ENCODE measurements around the gene GLIPR1L1.
"Not testable (repeated sequence)": the region's sequence is repeated elsewhere in the genome, so short reads cannot be mapped to it uniquely, and the experiment has no call there.

The GLIPR1L1 gene, protein sequence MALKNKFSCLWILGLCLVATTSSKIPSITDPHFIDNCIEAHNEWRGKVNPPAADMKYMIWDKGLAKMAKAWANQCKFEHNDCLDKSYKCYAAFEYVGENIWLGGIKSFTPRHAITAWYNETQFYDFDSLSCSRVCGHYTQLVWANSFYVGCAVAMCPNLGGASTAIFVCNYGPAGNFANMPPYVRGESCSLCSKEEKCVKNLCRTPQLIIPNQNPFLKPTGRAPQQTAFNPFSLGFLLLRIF

DNA sequence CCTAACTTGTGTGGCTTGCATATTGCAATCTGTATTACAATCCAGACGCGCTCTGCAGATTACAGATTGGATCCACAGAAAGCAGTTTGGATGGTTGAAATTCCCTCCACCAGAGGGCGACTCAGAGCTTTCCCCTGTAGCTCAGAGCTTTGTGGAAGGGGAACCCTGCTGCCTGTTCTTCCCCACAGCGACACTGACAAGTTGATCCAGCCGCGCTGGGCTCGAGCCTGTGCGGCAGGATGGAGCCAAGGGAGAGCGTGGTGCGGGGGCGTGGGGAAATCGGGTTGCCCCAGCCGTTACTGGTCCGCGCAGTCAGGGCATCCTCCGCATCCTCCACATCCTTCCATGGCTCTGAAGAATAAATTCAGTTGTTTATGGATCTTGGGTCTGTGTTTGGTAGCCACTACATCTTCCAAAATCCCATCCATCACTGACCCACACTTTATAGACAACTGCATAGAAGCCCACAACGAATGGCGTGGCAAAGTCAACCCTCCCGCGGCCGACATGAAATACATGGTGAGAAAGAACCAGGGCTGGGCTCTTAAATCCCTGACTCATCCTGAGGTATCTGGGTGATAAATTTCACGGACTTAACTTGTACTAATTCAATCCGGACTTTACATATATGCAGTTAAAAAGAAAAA lies at the start of gene GLIPR1L1:
TSS of gene GLIPR1L1 (plus strand) at position 287 of the 647 bp plus-strand sequence. CDS start at position 346, 59 bp downstream.
- peak; percentile 79 for DNase-seq

DNA sequence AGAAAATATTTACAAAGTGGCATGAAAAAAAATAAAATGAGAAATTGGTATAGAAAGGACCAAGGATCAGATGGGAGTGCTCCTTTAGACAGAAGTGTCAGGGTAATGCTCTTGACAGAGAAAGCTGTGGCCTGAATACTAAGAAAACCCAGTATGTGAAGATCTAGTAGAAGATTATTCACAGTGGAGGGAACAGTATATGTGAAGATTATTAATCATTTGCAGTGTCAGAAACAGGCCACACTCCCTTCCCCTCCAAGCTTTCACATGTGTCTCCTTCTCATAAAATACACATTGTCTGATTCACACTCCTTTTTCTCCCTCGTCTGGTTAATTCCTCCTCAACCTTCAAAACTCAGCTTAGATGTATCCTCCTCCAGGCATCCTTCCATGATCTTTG lies 45.6 kb upstream of the GLIPR1L1 start:
- no peak for DNase-seq

DNA sequence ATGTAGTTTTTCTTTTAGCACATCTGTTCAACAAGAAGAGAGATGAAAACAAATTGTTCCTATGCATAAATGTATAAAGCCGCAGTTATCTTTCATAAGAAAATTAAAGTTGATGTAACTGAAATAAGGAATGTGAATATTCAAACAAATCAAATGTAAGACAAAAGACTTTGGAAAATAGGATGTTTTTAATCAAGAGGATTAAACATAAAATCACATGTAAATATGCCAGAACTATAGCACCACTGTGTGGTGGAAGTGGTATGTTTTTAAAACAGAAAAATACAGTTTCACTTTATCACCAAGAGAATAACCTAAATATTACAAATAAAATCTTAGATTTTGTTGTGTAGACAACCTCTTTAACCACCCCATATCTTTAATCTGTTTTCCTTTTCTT lies 44.7 kb upstream of the GLIPR1L1 start:
- no peak for DNase-seq

DNA sequence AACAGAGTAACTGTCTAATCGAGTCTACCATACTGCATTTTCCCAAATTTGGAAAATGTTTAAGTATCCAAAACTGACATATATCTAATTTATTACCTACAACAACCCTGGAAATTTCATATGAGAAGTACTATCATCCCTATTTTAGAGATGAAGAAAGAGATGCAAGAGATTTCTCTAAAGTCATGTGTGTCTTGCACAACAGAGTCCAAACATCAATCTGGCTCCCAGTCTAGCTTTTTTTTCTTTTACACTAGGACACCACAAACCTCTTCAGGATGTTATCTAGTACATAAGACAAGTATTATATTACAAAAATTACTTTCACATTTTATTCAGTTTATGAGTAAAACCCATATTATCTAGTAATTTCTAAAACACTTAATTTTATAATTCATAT lies 43.5 kb upstream of the GLIPR1L1 start:
- no peak for DNase-seq

DNA sequence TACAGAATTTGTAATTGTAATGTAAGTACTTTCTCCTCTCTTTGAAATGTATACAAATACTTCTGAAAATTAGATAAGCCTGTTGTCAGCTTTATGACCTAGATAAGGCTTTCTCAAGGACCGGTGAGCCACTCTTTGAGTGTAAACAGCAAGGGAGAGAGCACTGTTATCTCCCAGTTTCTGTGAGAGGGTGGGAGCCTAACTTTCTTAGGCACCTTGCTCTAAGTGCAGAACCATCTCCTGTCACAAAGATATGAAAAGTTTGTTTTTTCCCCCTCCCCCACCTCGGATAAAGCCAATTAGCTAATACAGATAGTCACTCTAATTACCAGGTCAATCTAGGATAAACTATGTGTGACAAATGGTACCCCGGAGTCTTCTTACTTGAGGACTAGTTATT lies 40.1 kb upstream of the GLIPR1L1 start:
- no peak for DNase-seq

DNA sequence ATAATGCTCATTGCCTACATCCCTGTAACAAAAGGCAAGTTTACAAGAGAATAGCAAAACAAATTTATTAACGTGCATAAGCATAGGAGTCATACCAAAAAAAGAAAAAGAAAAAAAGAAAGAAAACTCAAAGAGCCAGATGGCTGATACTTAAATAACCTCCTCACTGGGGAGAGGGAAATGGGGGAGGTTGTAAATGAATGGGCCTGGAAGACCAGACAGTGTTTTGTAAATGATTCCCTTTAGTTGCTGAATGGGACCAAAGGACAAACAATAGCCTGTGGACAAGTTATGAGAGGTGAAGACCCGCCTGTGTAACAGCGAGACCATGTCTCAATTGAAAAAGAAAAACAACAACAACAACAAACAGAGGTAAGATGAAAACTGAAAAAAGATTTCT lies 39.7 kb upstream of the GLIPR1L1 start:
- DNase-seq, result no peak

DNA sequence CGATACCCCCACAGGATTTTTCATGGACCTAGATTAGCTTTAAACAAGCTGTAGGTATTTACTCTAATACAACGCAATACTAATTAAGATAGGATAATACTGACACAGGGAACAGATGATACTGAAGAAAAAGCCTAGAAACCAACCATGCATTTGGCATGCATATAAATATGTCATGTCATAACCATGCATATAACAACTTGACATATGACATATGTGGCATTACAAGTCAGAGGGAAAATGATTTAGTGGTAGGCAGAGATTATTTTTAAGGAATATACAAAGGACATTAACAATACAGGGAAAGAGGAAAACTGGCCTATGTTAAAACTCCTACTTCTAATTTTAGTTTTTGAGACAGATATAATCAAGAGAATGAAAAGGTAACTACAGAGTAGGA lies 32.2 kb upstream of the GLIPR1L1 start:
- no peak for DNase-seq

DNA sequence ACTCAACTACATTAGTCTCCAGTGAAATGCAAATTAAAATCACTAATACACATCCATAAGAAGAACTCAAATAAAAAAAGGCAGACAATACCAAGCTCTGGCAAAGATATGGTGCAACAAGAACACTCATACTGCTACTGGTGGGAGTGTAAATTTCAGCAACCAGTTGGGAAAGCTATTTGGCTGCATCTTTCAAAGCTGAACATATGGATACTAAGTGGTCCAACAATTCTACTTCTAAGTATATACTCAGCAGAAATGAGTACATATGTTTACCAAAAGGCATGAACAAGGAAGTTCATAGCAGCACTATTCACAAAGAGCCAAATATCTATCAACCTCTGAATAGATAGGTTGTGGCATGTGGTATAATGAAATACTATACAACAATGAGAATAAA lies 31.7 kb upstream of the GLIPR1L1 start:
- DNase-seq, result no peak

DNA sequence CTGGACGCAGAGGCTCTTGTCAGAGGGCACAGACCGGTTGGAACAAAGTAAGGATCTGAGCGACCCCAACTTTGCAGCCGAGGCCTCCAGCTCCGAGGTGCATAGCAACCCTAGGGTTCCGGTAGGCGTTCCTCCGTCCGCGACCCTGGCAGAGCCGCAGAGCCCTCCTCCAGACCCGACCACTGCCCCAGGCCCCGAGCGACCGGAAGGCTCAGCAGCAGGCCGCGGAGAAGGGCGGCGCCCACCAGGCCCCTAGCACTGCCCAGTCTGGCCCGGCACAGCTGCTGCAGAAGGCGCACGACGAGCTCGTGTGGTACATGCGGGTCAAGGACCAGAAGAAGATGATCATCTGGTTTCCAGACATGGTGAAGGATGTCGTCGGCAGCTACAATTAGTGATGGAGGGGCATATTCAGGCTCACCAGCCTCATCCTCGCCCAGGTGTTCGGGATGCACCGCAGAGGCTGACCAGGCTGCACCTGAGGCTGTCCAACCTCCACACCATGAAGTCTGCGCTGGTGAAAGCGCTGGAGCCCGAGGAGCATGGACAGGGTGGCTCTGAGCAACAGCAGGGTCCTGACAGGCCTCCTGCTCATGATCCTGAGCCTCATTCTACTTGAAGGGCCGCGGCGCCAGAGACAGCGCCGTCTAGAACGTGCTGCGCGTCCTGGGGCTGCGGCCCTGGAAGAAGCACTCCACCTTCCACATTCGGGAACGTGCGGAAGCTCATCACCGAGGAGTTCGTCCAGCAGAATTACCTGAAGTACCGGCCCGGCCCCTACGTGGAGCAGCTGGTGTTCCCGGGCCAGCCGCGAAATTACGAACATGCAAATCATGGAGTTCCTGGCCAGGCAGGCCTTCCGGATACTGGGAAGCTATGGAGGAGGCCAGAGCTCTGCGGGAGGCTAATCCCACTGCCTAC lies 28.8 kb upstream of the GLIPR1L1 start:
- DNase-seq, result no peak

DNA sequence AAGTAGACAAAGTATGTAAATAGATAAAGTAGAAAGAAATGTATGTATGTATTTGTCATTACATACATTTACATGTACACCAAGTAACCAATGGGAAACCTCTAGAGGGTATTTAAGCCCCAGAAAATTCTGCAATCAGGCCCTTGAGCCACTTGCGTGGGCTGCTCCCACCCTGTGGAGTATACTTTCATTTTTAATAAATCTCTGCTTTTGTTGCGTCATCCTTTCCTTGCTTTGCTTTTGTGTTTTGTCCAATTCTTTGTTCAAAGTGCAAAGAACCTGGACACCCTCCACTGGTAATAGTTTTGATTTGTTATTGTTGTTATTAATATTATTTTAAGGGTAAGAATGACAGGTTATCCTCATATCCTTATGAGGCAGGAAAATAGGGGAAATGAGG lies 26.2 kb upstream of the GLIPR1L1 start:
- DNase-seq, result no peak

DNA sequence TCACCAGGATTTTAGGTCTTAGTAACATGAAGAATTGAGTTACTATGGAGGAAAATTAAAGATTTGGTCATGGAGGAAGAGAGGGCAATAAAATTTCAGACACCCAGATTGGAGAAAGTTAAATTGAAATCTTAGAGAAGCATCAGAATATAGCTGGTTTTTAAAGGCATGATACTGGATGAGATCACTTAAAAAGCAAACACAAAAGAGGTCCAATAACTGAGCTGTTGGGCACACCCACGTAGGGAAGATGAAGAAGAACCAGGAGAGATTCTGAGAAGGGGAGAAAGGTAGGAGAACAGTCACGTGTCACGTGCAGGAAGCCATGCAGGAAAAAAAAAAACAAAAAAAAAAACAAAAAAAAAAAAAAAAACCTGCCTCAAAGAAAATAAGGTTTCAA lies 23.1 kb upstream of the GLIPR1L1 start:
- no peak for DNase-seq

DNA sequence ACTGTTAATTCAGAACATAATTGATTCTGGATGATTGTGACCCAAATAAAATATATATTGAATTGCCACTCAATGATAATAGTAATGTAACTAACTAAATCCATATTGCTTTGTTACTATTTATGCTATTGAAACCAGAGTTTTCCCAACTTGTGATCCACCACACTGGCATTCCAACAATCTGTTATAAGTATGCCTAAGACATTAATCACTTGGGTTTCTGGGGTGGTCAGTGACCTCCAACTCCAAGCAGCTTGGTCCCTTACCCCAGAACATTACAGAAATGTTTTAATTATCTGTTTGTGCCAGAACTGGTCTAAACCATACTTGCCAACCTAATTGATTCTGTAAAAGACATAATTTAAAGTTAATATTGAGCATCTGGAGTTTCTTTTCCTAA lies 19.0 kb upstream of the GLIPR1L1 start:
- DNase-seq, result no peak

DNA sequence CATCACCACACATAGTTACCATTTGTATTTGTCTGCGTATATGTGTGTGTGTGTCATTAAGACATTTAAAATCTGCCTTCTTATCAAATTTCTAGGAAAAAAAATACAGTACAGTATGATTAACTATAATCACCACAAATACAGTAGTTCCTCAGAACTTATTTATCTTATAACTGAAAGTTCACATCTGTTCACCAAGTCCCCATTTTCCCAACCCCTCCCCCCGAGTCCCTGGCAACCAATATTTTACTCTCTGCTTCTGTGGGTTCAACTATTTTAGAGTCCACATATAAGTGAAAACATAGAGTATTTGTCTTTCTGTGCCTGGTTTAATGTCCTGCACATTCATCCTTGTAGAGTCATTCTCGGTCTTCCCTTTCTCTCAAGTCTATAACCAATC lies 16.7 kb upstream of the GLIPR1L1 start:
- DNase-seq, result no peak

DNA sequence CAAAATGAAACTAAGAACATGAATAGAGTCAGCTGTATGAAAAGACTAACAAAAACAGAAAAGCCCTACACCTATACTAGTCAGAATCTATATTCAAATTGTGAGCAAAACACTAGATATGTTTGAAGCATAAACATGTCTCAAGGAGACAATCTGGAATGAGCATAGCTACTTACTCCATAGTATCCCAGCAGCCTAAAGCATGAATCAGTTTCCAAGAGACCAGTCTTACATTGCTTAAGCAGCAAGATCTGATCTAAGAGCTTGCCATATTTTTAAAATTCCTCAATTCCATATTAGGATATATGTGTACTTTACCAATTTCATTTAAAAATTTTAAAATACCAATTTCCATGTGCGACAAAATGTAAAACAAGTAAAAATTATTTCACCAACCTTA lies 12.0 kb upstream of the GLIPR1L1 start:
- no peak for DNase-seq

DNA sequence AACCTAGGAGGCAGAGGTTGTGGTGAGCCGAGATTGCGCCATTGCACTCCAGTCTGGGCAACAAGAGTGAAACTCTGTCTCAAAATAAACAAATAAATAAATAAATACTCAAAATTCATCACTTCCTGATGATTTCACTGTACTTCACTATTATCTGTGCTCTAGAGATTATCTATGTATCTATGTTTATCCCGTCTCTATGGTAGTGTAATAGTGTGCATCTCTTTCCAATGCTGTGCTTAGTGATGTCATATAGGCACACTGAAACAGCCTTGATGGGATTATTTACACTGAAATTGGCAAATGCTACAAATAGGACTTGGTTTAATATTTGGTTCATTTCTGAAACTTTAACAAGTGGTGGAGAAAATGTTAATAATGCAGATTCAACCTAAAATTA lies 10.8 kb upstream of the GLIPR1L1 start:
- no peak for DNase-seq

DNA sequence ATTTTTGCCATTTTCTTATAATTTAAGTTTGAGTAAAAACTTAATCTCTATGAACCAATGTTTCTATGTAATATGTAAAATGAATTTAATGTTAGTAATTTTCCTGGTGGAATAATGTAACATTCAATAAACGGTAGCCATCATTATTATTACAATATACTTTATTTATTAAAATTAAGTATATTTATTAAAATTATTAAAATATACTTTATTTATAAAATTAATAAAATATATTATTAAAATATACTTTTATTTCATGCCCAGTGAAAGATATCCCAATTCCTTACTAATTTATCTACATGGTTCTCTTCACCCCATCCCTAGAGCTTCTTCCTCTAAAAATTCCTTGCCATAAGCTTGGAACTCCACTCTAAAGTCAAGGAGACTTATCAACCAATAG lies 6.8 kb upstream of the GLIPR1L1 start:
- no peak for DNase-seq

DNA sequence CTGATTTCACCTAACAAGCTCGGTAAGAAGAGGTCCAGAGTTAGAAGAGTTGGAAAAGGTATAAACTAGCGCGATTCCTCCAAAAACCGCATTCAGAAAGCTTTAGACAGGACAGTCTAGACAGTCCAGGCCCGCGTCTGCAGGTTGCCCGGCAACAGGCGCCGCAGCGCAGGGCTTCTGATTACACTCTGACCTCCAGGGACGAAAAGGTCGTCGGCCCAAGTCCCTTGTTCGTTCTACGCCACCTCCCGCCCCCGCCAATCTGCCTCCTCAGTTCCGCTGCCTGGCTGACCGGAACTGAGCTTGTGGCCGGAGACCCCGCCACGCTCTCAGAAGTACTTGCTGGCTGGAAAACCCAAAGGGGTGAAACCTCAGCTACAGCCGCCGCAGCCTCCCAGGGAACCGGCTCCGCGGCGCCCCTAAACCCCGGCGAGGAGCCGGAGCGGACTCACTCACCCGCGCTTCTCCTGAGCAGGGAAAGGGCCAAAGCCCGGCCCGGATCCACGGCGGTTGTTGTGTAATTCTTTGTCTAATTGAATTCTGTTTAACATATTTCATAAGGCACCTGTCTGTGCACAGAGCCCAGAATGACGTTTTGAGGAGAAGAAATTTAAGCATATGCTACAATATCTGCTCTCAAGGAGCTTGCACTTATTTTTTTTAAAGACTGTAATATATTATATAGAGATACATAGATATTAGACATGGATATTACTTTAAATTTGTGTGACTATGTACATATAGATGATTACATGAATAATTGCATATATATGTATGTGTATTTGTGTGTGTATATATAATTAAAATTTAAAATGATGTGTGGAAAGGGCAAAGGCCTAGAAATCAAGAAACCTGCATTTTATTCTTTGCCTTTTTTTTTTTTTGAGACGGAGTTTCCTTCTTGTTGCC lies 4.3 kb upstream of the GLIPR1L1 start, which contains the start of gene CAPS2:
TSS of gene CAPS2 (minus strand) at position 407 of the 909 bp plus-strand sequence. CDS start 3,826 bp downstream, outside the sequence.
- DNase-seq, result peak; percentile 85

DNA sequence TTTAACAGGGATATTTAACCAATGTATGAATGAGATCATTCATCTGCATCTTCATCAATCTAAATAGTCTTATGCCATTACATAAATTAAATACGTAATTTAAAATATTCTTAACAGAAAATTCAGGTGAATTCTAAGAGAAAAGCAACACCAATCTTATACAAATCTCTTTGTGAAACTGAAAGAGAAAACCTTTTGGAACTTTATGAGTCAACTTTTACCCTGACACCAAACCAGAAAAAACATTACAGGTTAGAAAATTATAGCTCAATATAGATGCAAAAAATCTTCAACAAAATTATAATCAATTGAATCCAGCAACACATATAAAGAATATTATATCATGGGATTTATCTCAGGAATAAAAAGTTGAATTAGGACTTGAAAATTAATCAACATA lies 3.4 kb downstream of the GLIPR1L1 start:
- no peak for DNase-seq

DNA sequence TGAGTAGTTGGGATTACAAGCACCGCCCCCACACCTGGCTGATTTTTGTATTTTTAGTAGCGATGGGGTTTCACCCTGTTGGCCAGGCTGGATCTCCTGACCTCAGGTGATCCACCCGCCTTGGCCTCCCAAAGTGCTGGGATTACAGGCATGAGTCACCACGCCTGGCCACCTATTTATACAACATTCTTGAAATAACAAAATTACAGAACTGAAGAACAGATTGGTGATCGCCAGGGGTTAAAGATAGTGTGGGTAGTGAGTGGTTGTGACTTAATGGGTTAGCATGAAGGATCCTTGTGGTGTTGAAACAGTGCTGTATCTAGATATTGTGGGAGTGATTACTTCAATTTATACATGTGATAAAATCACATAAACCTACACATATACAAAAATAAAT lies 7.4 kb downstream of the GLIPR1L1 start:
- no peak for DNase-seq

DNA sequence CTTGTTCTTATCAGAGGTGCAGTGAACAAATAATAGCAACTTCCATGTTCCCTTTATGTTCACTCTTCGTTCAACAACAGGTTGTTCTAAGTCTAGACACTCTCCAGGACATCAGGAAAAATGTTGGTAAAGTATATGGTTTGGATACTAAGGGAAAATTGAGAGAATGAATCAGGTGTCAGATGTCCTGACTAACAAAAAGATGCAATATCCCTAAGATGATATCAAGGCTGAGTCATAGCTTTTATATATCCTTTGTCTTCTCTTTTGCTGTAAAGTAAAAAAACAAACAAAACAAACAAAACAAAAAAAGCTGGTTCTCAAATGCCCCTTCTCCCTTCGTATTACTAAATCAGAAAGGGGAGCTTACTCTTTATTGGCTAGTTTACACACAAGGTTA lies 11.1 kb downstream of the GLIPR1L1 start:
- DNase-seq, result no peak

DNA sequence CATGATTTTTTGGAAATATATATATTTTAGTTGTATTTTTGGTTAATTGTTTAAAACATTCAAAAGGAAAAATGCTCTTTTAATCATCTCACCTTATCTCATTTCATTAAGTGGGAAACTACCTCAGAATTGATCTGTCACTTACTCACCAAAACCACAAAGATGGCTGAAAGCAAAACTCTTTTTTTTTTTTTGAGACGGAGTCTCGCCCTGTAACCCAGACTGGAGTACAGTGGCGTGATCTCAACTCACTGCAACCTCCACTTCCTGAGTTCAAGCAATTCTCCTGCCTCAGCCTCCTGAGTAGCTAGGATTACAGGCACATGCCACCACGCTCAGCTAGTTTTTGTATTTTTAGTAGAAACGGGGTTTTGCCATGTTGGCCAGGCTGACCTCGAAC lies 11.7 kb downstream of the GLIPR1L1 start:
- not testable (repeated sequence) for DNase-seq

DNA sequence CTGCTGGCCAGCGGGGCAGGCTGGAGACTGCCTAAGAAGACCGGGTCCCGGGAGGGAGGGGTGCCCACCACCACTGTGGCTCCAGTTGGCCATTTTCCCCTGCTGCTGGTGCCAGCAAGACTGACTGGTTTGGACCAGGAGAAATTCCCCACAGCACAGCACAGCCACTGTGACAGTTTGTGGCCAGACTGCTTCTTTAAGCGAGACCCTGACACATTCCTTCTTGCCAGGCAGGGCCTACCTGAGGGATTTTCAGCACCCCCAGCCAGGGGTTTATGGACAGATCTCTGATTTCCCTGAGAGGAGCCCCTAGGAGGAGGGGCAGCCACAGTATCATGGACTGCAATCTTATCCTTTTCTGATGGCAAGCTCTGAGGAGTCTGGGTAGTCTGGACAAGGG lies 15.5 kb downstream of the GLIPR1L1 start:
- no peak for DNase-seq

DNA sequence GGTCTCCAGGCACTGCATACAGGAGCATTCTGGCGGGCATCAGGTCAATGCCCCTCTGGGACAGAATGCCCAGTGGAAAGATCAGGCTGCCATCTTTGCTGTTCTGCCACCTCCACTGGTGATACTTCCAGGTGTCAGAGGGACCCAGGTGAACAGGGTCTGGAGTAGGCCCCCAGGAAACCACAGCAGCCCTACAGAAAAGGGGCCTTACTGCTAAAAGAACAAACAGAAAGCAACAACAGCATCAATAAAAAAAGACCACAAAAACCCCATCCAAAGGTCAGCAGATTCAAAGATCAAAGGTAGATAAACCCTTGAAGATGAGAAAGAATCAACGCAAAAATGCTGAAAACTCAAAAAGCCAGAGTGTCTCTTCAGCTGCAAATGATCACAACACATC lies 15.9 kb downstream of the GLIPR1L1 start:
- no peak for DNase-seq
